Testis (tissue), 2 donors: ENCODE data around the gene CCDC13.

Source experiments
- CTCF ChIP-seq, 3 experiments: fragments of 450-650 bp in 2 of 3; fragments of 200-600 bp in 1 of 3; sonication (generic) in 1 of 3; IDR thresholded peaks; one replicate each; pipeline ENCODE4 v1.5.1; 2016 to 2019; ENCODE audit warnings: antibody characterized with exemption in 3 of 3, mild to moderate bottlenecking in 2 of 3, moderate library complexity in 1 of 3
- POLR2A ChIP-seq: fragments of 450-650 bp; IDR thresholded peaks from one replicate; pipeline ENCODE4 v1.6.1; 2017; ENCODE audit warnings: antibody characterized with exemption, mild to moderate bottlenecking, moderate library complexity

GRCh38 chr3:42758126-42758525 is 14.9 kb downstream of the CCDC13 start:
- no peak for TF ChIP-seq POLR2A
- no peak for TF ChIP-seq CTCF (IDR thresholded peaks at IDR 0.05)
